Measurements from ENCODE around the gene ATF7IP2.

The ATF7IP2 gene

DNA sequence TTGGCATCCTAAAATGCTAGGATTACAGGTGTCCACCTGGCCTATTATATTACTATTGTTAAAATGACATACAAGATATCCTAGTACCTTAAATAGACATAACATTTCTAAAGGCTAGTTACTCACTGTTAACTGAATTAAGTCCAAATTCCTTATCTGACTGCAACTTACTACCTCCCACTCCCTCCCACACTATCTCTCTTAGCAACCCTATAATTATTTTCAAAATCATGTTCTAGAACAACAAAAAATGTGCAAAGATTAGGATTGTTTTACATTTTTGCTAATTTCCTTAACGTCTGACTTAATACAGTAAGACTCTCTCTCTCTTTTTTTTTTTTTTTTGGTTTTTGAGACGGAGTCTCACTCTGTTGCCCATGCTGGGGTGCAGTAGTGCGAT is 2.2 kb upstream of the ATF7IP2 start:
- DNase-seq (ENCODE audit: extremely low spot score), result no peak
- CTCF ChIA-PET, result no interaction called here
- POLR2A ChIA-PET, result no interaction called here
- TF ChIP-seq CTCF (IDR thresholded peaks at IDR 0.05; ENCODE audit: control extremely low read depth, extremely low read depth, low read depth, missing control alignments), result no peak

GRCh38 chr16:10386517-10387100 is 748 bp downstream of the ATF7IP2 start:
- no peak for DNase-seq (ENCODE audit: extremely low spot score)
- ChIA-PET CTCF (interaction anchor here (0.9 to 1.0 kb wide), 3 partner anchors 10 to 72 kb away, joined by 3 to 6 read pairs (median 4); no protein-coding TSS in a partner anchor), POLR2A (interaction anchor here (0.5 kb wide), 1 partner anchor 418 kb away, joined by 5 read pairs; no protein-coding TSS in a partner anchor)
- no peak for TF ChIP-seq CTCF (IDR thresholded peaks at IDR 0.05; ENCODE audit: control extremely low read depth, extremely low read depth, low read depth, missing control alignments)

DNA sequence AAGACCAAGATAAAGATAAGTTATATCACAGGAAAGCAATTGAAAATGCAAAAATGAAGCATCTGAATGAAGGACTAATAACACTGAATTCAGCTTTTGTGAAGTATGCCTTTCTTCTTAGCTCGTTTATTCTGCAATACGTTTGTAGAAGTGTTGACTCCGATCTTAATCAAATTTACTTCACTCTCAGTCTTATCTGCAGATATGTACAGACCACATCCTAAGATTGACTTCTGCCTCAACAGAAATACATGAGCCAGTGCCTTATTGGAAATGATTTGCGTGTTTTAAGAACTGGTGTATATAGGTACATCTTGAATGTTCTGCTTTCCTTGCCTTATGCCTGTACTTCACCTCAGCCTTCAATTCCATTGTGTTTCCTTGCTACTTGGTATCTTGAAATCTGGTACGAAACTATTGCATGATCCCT is 1.3 kb downstream of the ATF7IP2 start:
- CTCF ChIA-PET, result interaction anchor here (0.9 to 1.0 kb wide), 3 partner anchors 10 to 72 kb away, joined by 3 to 6 read pairs (median 4); no protein-coding TSS in a partner anchor
- no peak for DNase-seq (ENCODE audit: extremely low spot score)
- TF ChIP-seq CTCF (IDR thresholded peaks at IDR 0.05; ENCODE audit: control extremely low read depth, extremely low read depth, low read depth, missing control alignments), result no peak
- POLR2A ChIA-PET, result no interaction called here

GRCh38 chr16:10388988-10389387 is 3.1 kb downstream of the ATF7IP2 start:
- DNase-seq (ENCODE audit: extremely low spot score), result no peak
- CTCF ChIA-PET, result no interaction called here
- POLR2A ChIA-PET, result no interaction called here
- TF ChIP-seq CTCF (IDR thresholded peaks at IDR 0.05; ENCODE audit: control extremely low read depth, extremely low read depth, low read depth, missing control alignments), result no peak

GRCh38 chr16:10390330-10390729 is 4.5 kb downstream of the ATF7IP2 start:
- ChIA-PET CTCF (interaction anchor here (1.0 to 1.3 kb wide), 2 partner anchors 20 to 26 kb away, joined by 3 to 4 read pairs; no protein-coding TSS in a partner anchor), POLR2A (no interaction called here)
- DNase-seq (ENCODE audit: extremely low spot score), result no peak
- no peak for TF ChIP-seq CTCF (IDR thresholded peaks at IDR 0.05; ENCODE audit: control extremely low read depth, extremely low read depth, low read depth, missing control alignments)

GRCh38 chr16:10390867-10391266 is 5.0 kb downstream of the ATF7IP2 start:
- ChIA-PET POLR2A (no interaction called here), CTCF (interaction anchor here (1.0 to 1.3 kb wide), 2 partner anchors 20 to 26 kb away, joined by 3 to 4 read pairs; no protein-coding TSS in a partner anchor)
- DNase-seq (ENCODE audit: extremely low spot score), result no peak
- no peak for TF ChIP-seq CTCF (IDR thresholded peaks at IDR 0.05; ENCODE audit: control extremely low read depth, extremely low read depth, low read depth, missing control alignments)
